GM23248 (cell line): ENCODE data around the gene ANTXRL.
"Not testable (repeated sequence)": the region's sequence is repeated elsewhere in the genome, so short reads cannot be mapped to it uniquely, and the experiment has no call there.

ENCODE experiments used
- EZH2 ChIP-seq: fragments of 200-600 bp; sonication (generic); IDR thresholded peaks from 2 replicates; pipeline ENCODE4 v1.6.1; 2018; ENCODE audit warnings: antibody characterized with exemption, mild to moderate bottlenecking; ENCODE audit not compliant: insufficient read depth, poor library complexity, severe bottlenecking
- EZH2phosphoT487 ChIP-seq: fragments of 200-600 bp; sonication (generic); IDR thresholded peaks from 2 replicates; pipeline ENCODE4 v1.6.1; 2018; ENCODE audit warnings: antibody characterized with exemption, moderate library complexity, mild to moderate bottlenecking, low read depth; ENCODE audit not compliant: insufficient read depth

DNA sequence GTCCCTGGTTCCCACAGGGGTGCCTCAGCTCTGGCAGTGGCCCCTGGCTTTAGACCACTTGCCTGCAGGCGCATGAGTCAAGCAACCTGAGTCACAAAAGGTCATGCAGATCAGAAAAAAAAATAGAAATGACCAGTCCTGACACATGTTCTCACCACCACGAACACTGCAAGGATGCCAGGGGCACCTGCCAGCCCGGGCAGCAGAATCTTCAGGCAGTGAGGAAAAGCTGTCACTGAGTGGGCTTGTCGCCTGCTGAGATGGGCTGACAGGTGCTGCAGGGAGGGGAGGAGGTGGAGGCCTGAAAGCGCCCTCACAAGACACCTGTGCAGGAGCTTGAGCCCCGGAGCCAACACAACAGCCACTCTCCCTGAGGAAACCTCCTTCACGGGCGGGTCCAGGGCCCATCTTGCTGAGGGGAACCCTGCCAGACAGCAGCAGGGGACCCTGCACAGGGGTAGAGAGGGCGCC is 25.2 kb downstream of the ANTXRL start:
- not testable (repeated sequence) for TF ChIP-seq EZH2, EZH2phosphoT487
